ENCODE data around the gene NSD2. TPM values are rescaled to one million over a fixed set of nuclear protein-coding genes. Genes with fewer than 3 reads are reported as not detected.

The NSD2 gene
- total and polyA plus RNA-seq, 2 donors (not counting 1 experiment from before 2014, with no cell fraction given), result 14.2 to 64.8 TPM

- WGBS (ENCODE audit: insufficient coverage), result 71% methylated on average over 18 of the region's 18 CpGs
- ATAC-seq (ENCODE audit: low read depth) (no peak), DNase-seq (no peak)
- Mint-ChIP-seq H3K27me3 (no peaks in the 10 kb centered on the region), H3K27ac (no peak overlapping the region), H3K4me1 (peaks cover 29% of the 10 kb centered on the region), H3K9me3 (ENCODE audit: insufficient read depth) (no peaks in the 10 kb centered on the region), H3K4me3 (no peak overlapping the region)
- intact Hi-C loops (cut with micrococcal nuclease), result no loop called here
- no peak overlapping the region for H2AFZ ChIP-seq (ENCODE audit: insufficient read depth, low read depth, low read length, poor library complexity, severe bottlenecking)
- H3K27me3 ChIP-seq (replicated peaks in 1 of 4; ENCODE audit: control extremely low read depth in 1 of 4, control insufficient read depth in 3 of 4, insufficient read depth in 4 of 4, low read length in 3 of 4), result no peaks in the 10 kb centered on the region
- H3K4me2 ChIP-seq (replicated peaks; ENCODE audit: low read depth, low read length, poor library complexity, severe bottlenecking), result no peak overlapping the region
- peaks cover 0 to 40% of the 10 kb centered on the region in 2 experiments for H3K36me3 ChIP-seq (replicated peaks in 1 of 2; ENCODE audit: control extremely low read depth in 1 of 2, control insufficient read depth in 1 of 2, extremely low read depth in 1 of 2, insufficient read depth in 2 of 2, low read length in 1 of 2)
- peaks cover 16 to 26% of the 10 kb centered on the region in 2 donors for H3K4me1 ChIP-seq (ENCODE audit: control insufficient read depth in 2 of 2, insufficient read depth in 2 of 2, low read length in 2 of 2)
- no peak overlapping the region for H3K4me3 ChIP-seq (ENCODE audit: control extremely low read depth in 1 of 5, extremely low read depth in 1 of 5, insufficient read depth in 1 of 5, low read depth in 2 of 5, low read length in 4 of 5)
- ChIA-PET POLR2A (no interaction called here), CTCF (interaction anchor here (0.6 to 3.8 kb wide), 2 partner anchors 66 to 914 kb away, joined by 4 to 21 read pairs; no protein-coding TSS in a partner anchor)
- H3K27ac ChIP-seq (ENCODE audit: low read length in 2 of 2), result no peak overlapping the region
- H4K20me1 ChIP-seq (ENCODE audit: control insufficient read depth, insufficient read depth, low read length, poor library complexity, severe bottlenecking), result no peaks in the 10 kb centered on the region
- H3K9me3 ChIP-seq (ENCODE audit: control extremely low read depth in 1 of 3, control insufficient read depth in 2 of 3, insufficient read depth in 1 of 3, low read length in 2 of 3), result no peaks in the 10 kb centered on the region
- no peak overlapping the region for H3K9ac ChIP-seq (ENCODE audit: low read length)
- H3K79me2 ChIP-seq (ENCODE audit: control insufficient read depth, insufficient read depth, low read length), result no peaks in the 10 kb centered on the region
- TF ChIP-seq EZH2 (IDR thresholded peaks at IDR 0.05; ENCODE audit: borderline replicate concordance, insufficient read depth, low read depth, low read length, poor library complexity, severe bottlenecking) (no peak), CTCF (IDR thresholded peaks at IDR 0.05) (no peak)
Measured at GRCh38 chr4:1832690-1833089, 38.5 kb upstream of the NSD2 start.

GRCh38 chr4:1833307-1834046, 37.7 kb upstream of the NSD2 start:
- H3K27me3 ChIP-seq (replicated peaks in 1 of 4; ENCODE audit: control extremely low read depth in 1 of 4, control insufficient read depth in 3 of 4, insufficient read depth in 4 of 4, low read length in 3 of 4), result no peaks in the 10 kb centered on the region
- H3K4me1 Mint-ChIP-seq, result peaks cover 29% of the 10 kb centered on the region
- no peaks in the 10 kb centered on the region for H3K27me3 Mint-ChIP-seq
- H3K4me2 ChIP-seq (replicated peaks; ENCODE audit: low read depth, low read length, poor library complexity, severe bottlenecking), result peak overlapping the region; percentile 61
- H3K27ac Mint-ChIP-seq, result peak overlapping the region; percentile 78
- no peak for TF ChIP-seq CTCF (IDR thresholded peaks at IDR 0.05)
- TF ChIP-seq EZH2 (IDR thresholded peaks at IDR 0.05; ENCODE audit: borderline replicate concordance, insufficient read depth, low read depth, low read length, poor library complexity, severe bottlenecking), result no peak
- DNase-seq, result no peak
- no peak overlapping the region for H3K4me3 ChIP-seq (ENCODE audit: control extremely low read depth in 1 of 5, extremely low read depth in 1 of 5, insufficient read depth in 1 of 5, low read depth in 2 of 5, low read length in 4 of 5)
- peak overlapping the region; percentile 29 to 76 for H3K27ac ChIP-seq (ENCODE audit: low read length in 2 of 2)
- peak overlapping the region; percentile 61 for H3K4me3 Mint-ChIP-seq
- H3K4me1 ChIP-seq (ENCODE audit: control insufficient read depth in 2 of 2, insufficient read depth in 2 of 2, low read length in 2 of 2), result peaks cover 16 to 26% of the 10 kb centered on the region in 2 donors
- peak overlapping the region; percentile 10 for H2AFZ ChIP-seq (ENCODE audit: insufficient read depth, low read depth, low read length, poor library complexity, severe bottlenecking)
- ChIA-PET POLR2A (no interaction called here), CTCF (interaction anchor here (1.1 to 3.8 kb wide), 2 partner anchors 13 to 66 kb away, joined by 3 to 21 read pairs; no protein-coding TSS in a partner anchor)
- no peaks in the 10 kb centered on the region for H3K9me3 ChIP-seq (ENCODE audit: control extremely low read depth in 1 of 3, control insufficient read depth in 2 of 3, insufficient read depth in 1 of 3, low read length in 2 of 3)
- H4K20me1 ChIP-seq (ENCODE audit: control insufficient read depth, insufficient read depth, low read length, poor library complexity, severe bottlenecking), result no peaks in the 10 kb centered on the region
- peak; percentile 4 for ATAC-seq (ENCODE audit: low read depth)
- H3K9ac ChIP-seq (ENCODE audit: low read length), result peak overlapping the region; percentile 32
- peaks cover 1% of the 10 kb centered on the region for H3K79me2 ChIP-seq (ENCODE audit: control insufficient read depth, insufficient read depth, low read length)
- 66% methylated on average over 14 of the region's 14 CpGs for WGBS (ENCODE audit: insufficient coverage)
- H3K36me3 ChIP-seq (replicated peaks in 1 of 2; ENCODE audit: control extremely low read depth in 1 of 2, control insufficient read depth in 1 of 2, extremely low read depth in 1 of 2, insufficient read depth in 2 of 2, low read length in 1 of 2), result peaks cover 0 to 43% of the 10 kb centered on the region in 2 experiments
- intact Hi-C loops (cut with micrococcal nuclease), result loop anchor here (2.0 kb wide), 1 partner anchor 37 kb away; the partner anchor contains the start of gene NSD2
- H3K9me3 Mint-ChIP-seq (ENCODE audit: insufficient read depth), result no peaks in the 10 kb centered on the region
